ENCODE results near the gene RNF13. TPM values are rescaled to one million over a fixed set of nuclear protein-coding genes. Genes with fewer than 3 reads are reported as not detected.

RNF13 gene
- total RNA-seq, 2 donors from 2014 or later, result 51.9 to 84.0 TPM

- peaks cover 5% of the 10 kb centered on the region for H3K36me3 ChIP-seq
- ATAC-seq (ENCODE audit: insufficient number of reproducible peaks, low FRiP score, low read depth) (peak; percentile 19), DNase-seq (ENCODE audit: low spot score) (peak; percentile 22)
- H3K4me3 ChIP-seq, result peak overlapping the region; percentile 98
- H3K9me3 ChIP-seq, result no peaks in the 10 kb centered on the region
- no peaks in the 10 kb centered on the region for H3K27me3 ChIP-seq (replicated peaks; ENCODE audit: insufficient read depth)
- peak overlapping the region; percentile 94 to 98 for H3K27ac ChIP-seq
- peaks cover 14 to 55% of the 10 kb centered on the region in 2 donors for H3K4me1 ChIP-seq (ENCODE audit: control insufficient read depth in 1 of 2, low read depth in 2 of 2)
- no peak for TF ChIP-seq CTCF (IDR thresholded peaks at IDR 0.05)
Observed at GRCh38 chr3:149969110-149969939, 156.3 kb downstream of the RNF13 start.

DNA sequence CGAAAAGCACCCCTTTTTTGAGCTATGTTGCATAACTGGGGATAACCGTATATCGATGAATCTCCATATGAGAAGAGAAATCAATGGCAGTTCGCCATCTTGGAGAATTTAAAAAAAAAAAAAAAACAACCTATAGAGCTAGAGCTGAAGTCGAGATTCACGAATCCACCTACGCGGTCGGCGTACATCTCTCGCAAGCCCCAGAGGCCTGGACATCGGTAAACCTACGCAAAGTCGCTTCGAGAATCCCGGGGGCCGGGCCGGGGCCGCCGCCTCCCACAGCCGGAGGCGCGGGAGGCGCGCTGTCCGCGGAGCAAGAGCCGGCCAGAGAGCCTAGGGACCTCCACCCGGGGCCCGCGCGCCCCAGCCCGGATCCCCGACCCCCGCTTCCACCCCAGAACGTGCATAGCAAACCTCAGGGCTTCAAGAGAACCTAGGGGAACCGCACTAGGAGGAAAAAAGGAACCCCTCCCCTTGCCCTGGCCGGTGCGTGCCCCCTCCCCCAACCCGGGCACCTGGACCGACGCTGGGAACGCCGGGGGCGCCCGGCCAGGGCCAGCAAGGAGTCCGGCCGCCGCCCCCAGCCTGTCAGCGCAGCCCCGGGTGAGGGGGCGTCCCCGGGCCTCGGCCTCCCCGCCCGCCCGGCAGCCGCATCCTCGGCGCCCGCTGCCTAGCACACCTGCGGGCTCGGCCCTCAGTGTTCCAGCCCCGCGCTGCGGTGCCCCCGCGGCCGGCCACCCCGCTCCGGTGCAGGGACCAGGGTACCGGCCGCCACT is 157.1 kb downstream of the RNF13 start:
- peak overlapping the region; percentile 94 to 98 for H3K27ac ChIP-seq
- H3K4me1 ChIP-seq (ENCODE audit: control insufficient read depth in 1 of 2, low read depth in 2 of 2), result peaks cover 8 to 46% of the 10 kb centered on the region in 2 donors
- H3K27me3 ChIP-seq (replicated peaks; ENCODE audit: insufficient read depth), result no peaks in the 10 kb centered on the region
- H3K4me3 ChIP-seq, result peak overlapping the region; percentile 98
- DNase-seq (ENCODE audit: low spot score), result no peak
- peak; percentile 27 for ATAC-seq (ENCODE audit: insufficient number of reproducible peaks, low FRiP score, low read depth)
- H3K9me3 ChIP-seq, result no peaks in the 10 kb centered on the region
- peaks cover 5% of the 10 kb centered on the region for H3K36me3 ChIP-seq
- no peak for TF ChIP-seq CTCF (IDR thresholded peaks at IDR 0.05)

DNA sequence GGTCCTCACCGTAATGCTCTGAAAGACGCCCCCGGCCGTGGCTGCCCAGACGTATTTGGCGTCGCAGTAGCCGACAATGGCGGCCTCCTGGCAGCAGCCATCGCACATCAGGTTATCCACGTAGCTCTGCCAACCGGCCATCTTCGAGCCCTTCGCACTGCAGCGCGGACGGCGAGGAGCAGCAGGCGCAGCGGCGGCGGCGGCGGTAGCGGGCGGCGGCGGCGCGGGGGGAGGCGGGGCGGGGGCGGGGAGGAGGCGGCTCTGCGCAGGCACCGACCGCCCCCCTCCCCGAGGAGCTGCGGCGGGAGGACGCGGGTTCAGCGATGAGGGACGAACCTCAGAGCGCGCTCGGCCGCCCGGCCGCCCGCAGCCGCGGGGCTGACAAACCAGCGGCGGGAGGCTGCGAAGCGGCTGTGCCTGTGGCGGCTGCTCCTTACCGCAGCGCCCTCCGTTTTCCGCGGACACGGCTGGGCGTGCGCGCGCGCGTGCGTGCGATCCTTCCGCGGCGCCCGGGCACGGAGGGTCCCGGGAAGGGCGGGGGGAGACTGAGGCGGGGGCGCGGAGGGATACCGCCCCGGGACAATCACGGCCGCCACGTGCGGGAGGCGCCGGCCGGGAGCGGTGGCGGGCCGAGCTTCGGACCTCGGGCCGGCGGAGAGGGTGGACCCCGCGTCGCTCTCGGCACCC is 157.8 kb downstream of the RNF13 start, which contains the start of gene PFN2:
Gene PFN2, minus strand, starts transcription at position 180 of the 687 bp plus-strand sequence. Its CDS starts 39 bp downstream, at position 141.
- H3K27ac ChIP-seq, result peak within 1 kb of the TSS; percentile 94 to 98
- H3K9me3 ChIP-seq, result no peaks in the 10 kb centered on the region
- no peak for TF ChIP-seq CTCF (IDR thresholded peaks at IDR 0.05)
- DNase-seq (ENCODE audit: low spot score) (peak; percentile 14), ATAC-seq (ENCODE audit: insufficient number of reproducible peaks, low FRiP score, low read depth) (peak; percentile 58)
- H3K4me1 ChIP-seq (ENCODE audit: control insufficient read depth in 1 of 2, low read depth in 2 of 2), result peaks cover 8 to 46% of the 10 kb centered on the region in 2 donors
- H3K36me3 ChIP-seq, result peaks cover 2% of the 10 kb centered on the region
- H3K27me3 ChIP-seq (replicated peaks; ENCODE audit: insufficient read depth), result no peaks in the 10 kb centered on the region
- H3K4me3 ChIP-seq, result peak within 1 kb of the TSS; percentile 98

GRCh38 chr3:149971403-149972075 is 158.5 kb downstream of the RNF13 start:
- no peak for TF ChIP-seq CTCF (IDR thresholded peaks at IDR 0.05)
- DNase-seq (ENCODE audit: low spot score), result peak; percentile 20
- Histone ChIP-seq H3K4me3 (peak overlapping the region; percentile 98), H3K4me1 (ENCODE audit: control insufficient read depth in 1 of 2, low read depth in 2 of 2) (peaks cover 9 to 46% of the 10 kb centered on the region in 2 donors), H3K9me3 (no peaks in the 10 kb centered on the region), H3K36me3 (no peaks in the 10 kb centered on the region), H3K27me3 (replicated peaks; ENCODE audit: insufficient read depth) (no peaks in the 10 kb centered on the region), H3K27ac (peak overlapping the region; percentile 94 to 98)
- no peak for ATAC-seq (ENCODE audit: insufficient number of reproducible peaks, low FRiP score, low read depth)
